H1 (cell line): ENCODE results near the gene CDC42SE2. TPM values are rescaled to one million over a fixed set of nuclear protein-coding genes. Genes with fewer than 3 reads are reported as not detected.

Experiments
- CTCF ChIA-PET: fragments of 300-600 bp; sonication (Branson Sonifier 250); formaldehyde crosslinking; loops from one replicate; lab custom pipeline; 2021; ENCODE audit not compliant: partially characterized antibody; lab: Charles Lee
- POLR2A ChIA-PET: fragments of 300-600 bp; sonication (Branson Sonifier 250); formaldehyde crosslinking; loops from one replicate; lab custom pipeline; 2021; ENCODE audit warnings: inconsistent platforms; ENCODE audit not compliant: partially characterized antibody; lab: Charles Lee
- DNase-seq, 2 experiments: peaks; one replicate each; pipeline versions ENCODE4 v3.0.0 to v3.0.0-alpha.2; 2010 to 2022; ENCODE audit warnings: low spot score in 2 of 2, low read depth in 1 of 2, mixed read lengths in 1 of 2
- FAIRE-seq: peaks from 2 replicates; lab custom pipeline; 2011; peaks lifted over from hg19 to GRCh38; lab: Jason Lieb, UNC
- H2AFZ ChIP-seq: 2 replicates; pipeline ENCODE4 v1.8.1; 2012; ENCODE audit warnings: low read length, inconsistent platforms
- H2AK5ac ChIP-seq: 2 replicates; pipeline ENCODE4 v1.6.1; 2013; ENCODE audit warnings: low read depth, low read length
- H2BK120ac ChIP-seq: replicated peaks from 2 replicates; pipeline ENCODE3; 2013; ENCODE audit warnings: low read depth, low read length, inconsistent platforms
- H2BK12ac ChIP-seq: 2 replicates; pipeline ENCODE4 v1.6.1; 2013; ENCODE audit warnings: low read depth, low read length
- H2BK15ac ChIP-seq: 2 replicates; pipeline ENCODE4 v1.6.1; 2013; ENCODE audit warnings: low read length
- H2BK20ac ChIP-seq: 2 replicates; pipeline ENCODE4 v1.6.1; 2013; ENCODE audit warnings: low read length
- H2BK5ac ChIP-seq: 2 replicates; pipeline ENCODE4 v1.6.1; 2013; ENCODE audit warnings: low read depth, low read length
- H3K14ac ChIP-seq: 2 replicates; pipeline ENCODE4 v1.6.1; 2013; ENCODE audit warnings: inconsistent platforms; ENCODE audit not compliant: insufficient read length
- H3K18ac ChIP-seq: 2 replicates; pipeline ENCODE4 v1.6.1; 2013; ENCODE audit warnings: low read length; ENCODE audit errors: extremely low read depth
- H3K23ac ChIP-seq: 2 replicates; pipeline ENCODE4 v1.6.1; 2013; ENCODE audit warnings: inconsistent platforms; ENCODE audit not compliant: insufficient read length
- H3K23me2 ChIP-seq: 2 replicates; pipeline ENCODE4 v1.6.1; 2013; ENCODE audit warnings: low read depth, low read length
- H3K27ac ChIP-seq: 2 replicates; pipeline ENCODE4 v1.6.1; 2011; ENCODE audit warnings: low read depth, low read length, inconsistent platforms
- H3K27me3 ChIP-seq, 4 experiments: replicated peaks in 1 of 4; 1 replicate in 1 of 4; 2 replicates in 3 of 4; pipeline versions ENCODE4 v1.6.1 to v1.8.1; 2011 to 2013; ENCODE audit warnings: low read length in 3 of 4, mild to moderate bottlenecking in 3 of 4, inconsistent platforms in 2 of 4, mixed read lengths in 2 of 4, moderate library complexity in 1 of 4; ENCODE audit not compliant: control insufficient read depth in 3 of 4, insufficient read depth in 3 of 4; ENCODE audit errors: extremely low read depth in 1 of 4
- H3K36me3 ChIP-seq, 4 experiments: 2 replicates each; pipeline versions ENCODE4 v1.6.1 to v1.8.1; 2011 to 2013; ENCODE audit warnings: mild to moderate bottlenecking in 4 of 4, low read length in 3 of 4, moderate library complexity in 2 of 4, control low read depth in 1 of 4, inconsistent platforms in 1 of 4; ENCODE audit not compliant: insufficient read depth in 4 of 4, control insufficient read depth in 2 of 4
- H3K4ac ChIP-seq: replicated peaks from 2 replicates; pipeline ENCODE3; 2013; ENCODE audit warnings: low read length, low read depth, mixed read lengths, inconsistent platforms; ENCODE audit not compliant: insufficient read length
- H3K4me1 ChIP-seq, 4 experiments: replicated peaks in 1 of 4; 1 replicate in 1 of 4; 2 replicates in 3 of 4; pipeline versions ENCODE4 v1.6.1 to v1.8.1; 2011 to 2013; ENCODE audit warnings: low read length in 3 of 4, inconsistent platforms in 2 of 4, mixed read lengths in 1 of 4; ENCODE audit not compliant: insufficient read depth in 4 of 4, control insufficient read depth in 3 of 4
- H3K4me2 ChIP-seq, 2 experiments: 2 replicates each; pipeline versions ENCODE4 v1.6.1 to v1.8.1; 2011 to 2013; ENCODE audit warnings: low read depth in 2 of 2, low read length in 2 of 2, control low read depth in 1 of 2, inconsistent platforms in 1 of 2, mild to moderate bottlenecking in 1 of 2; ENCODE audit not compliant: insufficient read depth in 1 of 2
- H3K4me3 ChIP-seq, 4 experiments: fragments of 200-600, 300-600 bp in 1 of 4; sonication (generic), shearing (Covaris generic), sonication (Bioruptor Twin) in 1 of 4; 2 replicates each; pipeline versions ENCODE4 v1.5.1 to v1.8.1; 2011 to 2016; ENCODE audit warnings: low read length in 4 of 4, low read depth in 3 of 4, control low read depth in 2 of 4, inconsistent platforms in 2 of 4, mild to moderate bottlenecking in 2 of 4, mixed read lengths in 1 of 4, moderate library complexity in 1 of 4; ENCODE audit not compliant: insufficient read depth in 2 of 4; ENCODE audit errors: extremely low read depth in 1 of 4
- H3K56ac ChIP-seq: replicated peaks from 2 replicates; pipeline ENCODE3; 2013; ENCODE audit warnings: low read depth, mild to moderate bottlenecking, mixed read lengths, low read length, inconsistent platforms; ENCODE audit not compliant: insufficient read length
- H3K79me1 ChIP-seq: 2 replicates; pipeline ENCODE4 v1.6.1; 2013; ENCODE audit warnings: low read depth, low read length, control low read depth
- H3K79me2 ChIP-seq, 2 experiments: 2 replicates each; pipeline versions ENCODE4 v1.6.1 to v1.8.1; 2012 to 2013; ENCODE audit warnings: low read length in 2 of 2, mild to moderate bottlenecking in 2 of 2, inconsistent platforms in 1 of 2; ENCODE audit not compliant: insufficient read depth in 2 of 2, control insufficient read depth in 1 of 2
- H3K9ac ChIP-seq, 4 experiments: replicated peaks in 1 of 4; 1 replicate in 1 of 4; 2 replicates in 3 of 4; pipeline versions ENCODE4 v1.6.1 to v1.8.1; 2011 to 2013; ENCODE audit warnings: low read depth in 3 of 4, low read length in 3 of 4, control low read depth in 2 of 4, mild to moderate bottlenecking in 2 of 4, moderate library complexity in 2 of 4, inconsistent platforms in 1 of 4; ENCODE audit errors: extremely low read depth in 1 of 4
- H3K9me3 ChIP-seq, 2 experiments: 2 replicates each; pipeline versions ENCODE4 v1.6.1 to v1.8.1; 2012 to 2013; ENCODE audit warnings: mild to moderate bottlenecking in 2 of 2, moderate library complexity in 2 of 2, control low read depth in 1 of 2, inconsistent platforms in 1 of 2, low read depth in 1 of 2, low read length in 1 of 2, mixed read lengths in 1 of 2; ENCODE audit not compliant: insufficient read depth in 2 of 2
- H4K20me1 ChIP-seq, 2 experiments: replicated peaks in 1 of 2; 2 replicates each; pipeline versions ENCODE3 to v1.8.1; 2011 to 2013; ENCODE audit warnings: inconsistent platforms in 2 of 2, low read length in 2 of 2, mild to moderate bottlenecking in 1 of 2; ENCODE audit not compliant: insufficient read depth in 2 of 2, control insufficient read depth in 1 of 2
- H4K5ac ChIP-seq: 2 replicates; pipeline ENCODE4 v1.6.1; 2013; ENCODE audit warnings: low read length, low read depth, mixed read lengths, inconsistent platforms; ENCODE audit not compliant: insufficient read length
- H4K8ac ChIP-seq: 2 replicates; pipeline ENCODE4 v1.8.0; 2013; ENCODE audit warnings: mild to moderate bottlenecking, moderate library complexity, low read length, inconsistent platforms; ENCODE audit not compliant: insufficient read depth; ENCODE audit errors: extremely low read depth
- H4K91ac ChIP-seq: replicated peaks from 2 replicates; pipeline ENCODE3; 2013; ENCODE audit warnings: low read length, mixed read lengths, inconsistent platforms; ENCODE audit not compliant: insufficient read length
- KDM1A ChIP-seq: fragments of 200-600, 300-600 bp; sonication (generic); IDR thresholded peaks from 2 replicates; pipeline ENCODE4 v1.7.1; 2016; ENCODE audit warnings: mild to moderate bottlenecking, low read length, borderline replicate concordance
- KDM4A ChIP-seq: IDR thresholded peaks from one replicate; pipeline ENCODE4 v1.7.1; 2012; ENCODE audit warnings: low read depth, mild to moderate bottlenecking, moderate library complexity, low read length, inconsistent platforms; ENCODE audit not compliant: severe bottlenecking
- NRF1 ChIP-seq: IDR thresholded peaks from 2 replicates; pipeline ENCODE4 v1.6.1; 2011; ENCODE audit warnings: mild to moderate bottlenecking, low read depth, low read length, improper control_type of control experiment
- POLR2AphosphoS5 ChIP-seq: IDR thresholded peaks from 2 replicates; pipeline ENCODE4 v1.6.1; 2011; ENCODE audit warnings: low read depth, low read length
- RXRA ChIP-seq: IDR thresholded peaks from 2 replicates; pipeline ENCODE4 v1.6.1; 2011; ENCODE audit warnings: low read depth, mild to moderate bottlenecking, low read length, moderate library complexity; ENCODE audit not compliant: insufficient read depth
- SIX5 ChIP-seq: IDR thresholded peaks from 2 replicates; pipeline ENCODE4 v1.6.1; 2011; ENCODE audit warnings: mild to moderate bottlenecking, low read depth, low read length
- SRF ChIP-seq: IDR thresholded peaks from 2 replicates; pipeline ENCODE4 v1.6.1; 2011; ENCODE audit warnings: mild to moderate bottlenecking, low read depth, low read length, moderate library complexity
- WGBS, 2 experiments: shearing (Covaris generic) in 1 of 2; methylation state at CpG; one replicate each; pipeline versions ENCODE4 v1.1.6 to v1.1.7; 2013 to 2015; ENCODE audit warnings: low lambda C conversion rate in 2 of 2, mixed read lengths in 2 of 2, inconsistent platforms in 1 of 2, low coverage in 1 of 2, missing lambda C conversion rate in 1 of 2; ENCODE audit not compliant: insufficient replicate concordance in 2 of 2, insufficient coverage in 1 of 2, insufficient read length in 1 of 2; ENCODE audit errors: extremely low coverage in 1 of 2, missing lambda C conversion rate in 1 of 2; 5-methylcytosine and 5-hydroxymethylcytosine counted together
- polyA plus RNA-seq, 7 experiments: library from polyadenylated mRNA; depleted of rRNA in 3 of 7; stranded (reverse) in 5 of 7; unstranded in 2 of 7; fragments of >200 nt in 5 of 7; fragments of 200-250 nt in 2 of 7; gene quantifications; 1 replicate in 5 of 7; 2 replicates in 1 of 7; 4 replicates in 1 of 7; pipeline versions ENCODE4 v1.2.1 to v1.2.3, GENCODE V29; 2011 to 2013; ENCODE audit warnings: missing spikeins in 2 of 7, mixed read lengths in 2 of 7
- total RNA-seq: library from RNA; stranded (reverse); fragmentation: NEBNext Ultra II Directional; extraction: Animal tissue kit (Norgen Biotek cat#: 25700); gene quantifications from 2 replicates; pipeline ENCODE4 v1.2.1, GENCODE V29; 2021

The CDC42SE2 gene
- total and polyA plus RNA-seq, 2 of the 8 experiments (the other 6 are each of a cell fraction or from before 2014, with no cell fraction given) = 16.7 to 30.8 TPM

DNA sequence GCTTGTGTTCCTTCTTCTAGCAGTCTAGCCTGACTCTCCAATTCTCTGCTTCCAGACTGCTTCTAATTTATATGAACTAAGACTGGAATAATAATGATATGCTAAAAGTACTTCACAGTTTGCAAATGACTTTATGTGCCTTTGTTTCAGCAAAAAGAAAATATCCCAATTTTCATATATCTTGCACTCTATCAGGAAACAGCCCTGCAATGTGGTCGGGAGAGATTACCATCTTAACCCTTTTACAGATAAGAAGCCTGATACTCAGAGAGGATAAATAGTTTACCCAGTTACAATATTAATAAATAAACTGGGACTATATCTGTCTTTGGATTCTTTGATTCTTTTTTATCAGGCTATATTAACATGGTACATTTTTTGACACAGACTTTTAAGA is 126.0 kb downstream of the CDC42SE2 start:
- Histone ChIP-seq H4K8ac (no peak overlapping the region), H3K14ac (no peak overlapping the region), H3K4ac (no peak overlapping the region), H3K18ac (no peak overlapping the region), H3K4me3 (no peak overlapping the region), H2BK120ac (no peak overlapping the region), H4K20me1 (no peaks in the 10 kb centered on the region), H3K4me1 (no peaks in the 10 kb centered on the region), H2BK15ac (no peak overlapping the region), H3K9me3 (no peaks in the 10 kb centered on the region), H3K79me2 (no peaks in the 10 kb centered on the region), H3K23me2 (no peaks in the 10 kb centered on the region), H2AFZ (no peak overlapping the region), H3K79me1 (no peaks in the 10 kb centered on the region), H4K91ac (no peak overlapping the region), H3K27me3 (no peaks in the 10 kb centered on the region), H3K27ac (no peak overlapping the region), H3K56ac (no peak overlapping the region), H2BK20ac (no peak overlapping the region), H2BK12ac (no peak overlapping the region), H3K36me3 (peaks cover 2 to 10% (median 6%) of the 10 kb centered on the region in 4 experiments; a peak in 3 of 8 replicates), H2BK5ac (no peak overlapping the region), H2AK5ac (no peak overlapping the region), H3K23ac (no peak overlapping the region), H3K4me2 (no peak overlapping the region), H3K9ac (no peak overlapping the region), H4K5ac (no peak overlapping the region)
- TF ChIP-seq SIX5 (no peak), POLR2AphosphoS5 (no peak), KDM4A (no peak), RXRA (no peak), SRF (no peak), NRF1 (no peak), KDM1A (no peak)
- FAIRE-seq (no peak), DNase-seq (no peak)
- 94% methylated on average over 1 of the region's 1 CpG; no CpG with 5 or more reads in 1 of the 2 experiments for WGBS, 2 experiments
- CTCF ChIA-PET = no interaction called here
- POLR2A ChIA-PET = no interaction called here
